Thymus (tissue), 11 donors: ENCODE data around the gene TAL1. TPM values are rescaled to one million over a fixed set of nuclear protein-coding genes. Genes with fewer than 3 reads are reported as not detected.
"Not testable (repeated sequence)": the region's sequence is repeated elsewhere in the genome, so short reads cannot be mapped to it uniquely, and the experiment has no call there.

ENCODE experiments used
- DNase-seq, 9 donors: peaks; one replicate each; pipeline ENCODE4 v3.0.0-alpha.2; 2013; ENCODE audit warnings: low spot score in 9 of 9, low read depth in 6 of 9, missing footprints in 1 of 9
- H3K27ac ChIP-seq, 2 donors: one replicate each; pipeline ENCODE4 v1.5.1; 2013; ENCODE audit warnings: control low read depth in 1 of 2, low read depth in 1 of 2, low read length in 1 of 2, mild to moderate bottlenecking in 1 of 2, moderate library complexity in 1 of 2
- H3K27me3 ChIP-seq, 2 donors: one replicate each; pipeline ENCODE4 v1.5.1; 2013; ENCODE audit warnings: low read length in 1 of 2; ENCODE audit not compliant: control insufficient read depth in 2 of 2, insufficient read depth in 1 of 2
- H3K36me3 ChIP-seq, 2 donors: one replicate each; pipeline ENCODE4 v1.5.1; 2013; ENCODE audit warnings: low read length in 1 of 2, mild to moderate bottlenecking in 1 of 2, moderate library complexity in 1 of 2; ENCODE audit not compliant: control insufficient read depth in 2 of 2, insufficient read depth in 2 of 2
- H3K4me1 ChIP-seq, 2 donors: one replicate each; pipeline ENCODE4 v1.5.1; 2013; ENCODE audit warnings: low read length in 2 of 2; ENCODE audit not compliant: control insufficient read depth in 2 of 2, insufficient read depth in 2 of 2
- H3K4me3 ChIP-seq, 2 donors: one replicate each; pipeline ENCODE4 v1.5.1; 2013; ENCODE audit warnings: low read length in 2 of 2, control low read depth in 1 of 2, mild to moderate bottlenecking in 1 of 2
- H3K9me3 ChIP-seq, 2 donors: one replicate each; pipeline ENCODE4 v1.5.1; 2013; ENCODE audit warnings: low read length in 1 of 2, mild to moderate bottlenecking in 1 of 2; ENCODE audit not compliant: control insufficient read depth in 2 of 2, insufficient read depth in 1 of 2
- WGBS: extraction: QIAGEN DNeasy Blood & Tissue Kit; methylation state at CpG from one replicate; pipeline ENCODE4 v1.1.7; 2013; 5-methylcytosine and 5-hydroxymethylcytosine counted together
- polyA plus RNA-seq: library from polyadenylated mRNA; stranded (reverse); fragments of 200-250 nt; gene quantifications from one replicate; pipeline ENCODE4 v1.2.3, GENCODE V29; 2013
- total RNA-seq: library from RNA; stranded (reverse); fragments of 120-200 nt; gene quantifications from one replicate; pipeline ENCODE4 v1.2.4, GENCODE V29; 2013
- donor health status: healthy.

TAL1 gene
- total and polyA plus RNA-seq, 2 donors, result 1.5 to 2.7 TPM

GRCh38 chr1:47209091-47209490 is 22.9 kb downstream of the TAL1 start:
- peaks cover 0 to 10% of the 10 kb centered on the region in 2 donors for H3K27me3 ChIP-seq
- DNase-seq, result no peak

GRCh38 chr1:47208374-47208850 is 23.6 kb downstream of the TAL1 start:
- peaks cover 0 to 10% of the 10 kb centered on the region in 2 donors for H3K27me3 ChIP-seq
- no peak for DNase-seq
- 94% methylated on average over 11 of the region's 11 CpGs for WGBS
- no peaks in the 10 kb centered on the region for H3K4me1 ChIP-seq
- no peak overlapping the region for H3K4me3 ChIP-seq
- H3K9me3 ChIP-seq, result no peaks in the 10 kb centered on the region
- H3K36me3 ChIP-seq, result no peaks in the 10 kb centered on the region
- H3K27ac ChIP-seq, result no peak overlapping the region

More at GRCh38 chr1:47209091-47209490, 22.9 kb downstream of the TAL1 start:
- H3K36me3 ChIP-seq, result no peaks in the 10 kb centered on the region
- WGBS, result 95% methylated on average over 8 of the region's 8 CpGs
- no peak overlapping the region for H3K27ac ChIP-seq
- no peaks in the 10 kb centered on the region for H3K9me3 ChIP-seq
- no peak overlapping the region for H3K4me3 ChIP-seq
- no peaks in the 10 kb centered on the region for H3K4me1 ChIP-seq

- peaks cover 0 to 10% of the 10 kb centered on the region in 2 donors for H3K27me3 ChIP-seq
- H3K27ac ChIP-seq, result no peak overlapping the region
- no peaks in the 10 kb centered on the region for H3K4me1 ChIP-seq
- WGBS, result 90% methylated on average over 8 of the region's 8 CpGs
- no peaks in the 10 kb centered on the region for H3K9me3 ChIP-seq
- H3K36me3 ChIP-seq, result no peaks in the 10 kb centered on the region
- H3K4me3 ChIP-seq, result no peak overlapping the region
- DNase-seq, result no peak
Observed at GRCh38 chr1:47207803-47208373, 24.1 kb downstream of the TAL1 start.

GRCh38 chr1:47205918-47206317 is 26.1 kb downstream of the TAL1 start:
- Histone ChIP-seq H3K9me3 (no peaks in the 10 kb centered on the region), H3K36me3 (no peaks in the 10 kb centered on the region), H3K27me3 (peaks cover 0 to 7% of the 10 kb centered on the region in 2 donors), H3K27ac (no peak overlapping the region), H3K4me1 (no peaks in the 10 kb centered on the region), H3K4me3 (no peak overlapping the region)
- 96% methylated on average over 5 of the region's 5 CpGs for WGBS
- DNase-seq, result no peak

- H3K27ac ChIP-seq, H3K36me3 ChIP-seq, H3K9me3 ChIP-seq, H3K4me3 ChIP-seq, H3K4me1 ChIP-seq, DNase-seq: not testable (repeated sequence)
- H3K27me3 ChIP-seq, result peaks cover 0 to 11% of the 10 kb centered on the region in 2 donors
- 8% methylated on average over 2 of the region's 2 CpGs for WGBS
Observed at GRCh38 chr1:47203504-47203903, 28.5 kb downstream of the TAL1 start.

GRCh38 chr1:47201179-47201578 is 30.8 kb downstream of the TAL1 start:
- Histone ChIP-seq H3K27me3 (peaks cover 0 to 9% of the 10 kb centered on the region in 2 donors), H3K27ac (no peak overlapping the region), H3K4me1 (no peaks in the 10 kb centered on the region), H3K4me3 (no peak overlapping the region), H3K9me3 (no peaks in the 10 kb centered on the region), H3K36me3 (no peaks in the 10 kb centered on the region)
- WGBS, result 84% methylated on average over 4 of the region's 4 CpGs
- DNase-seq, result no peak

- WGBS, result 94% methylated on average over 4 of the region's 4 CpGs
- no peaks in the 10 kb centered on the region for H3K36me3 ChIP-seq
- DNase-seq, result no peak
- no peak overlapping the region for H3K27ac ChIP-seq
- no peak overlapping the region for H3K4me3 ChIP-seq
- H3K27me3 ChIP-seq, result peaks cover 0 to 6% of the 10 kb centered on the region in 2 donors
- H3K4me1 ChIP-seq, result no peaks in the 10 kb centered on the region
- H3K9me3 ChIP-seq, result no peaks in the 10 kb centered on the region
Observed at GRCh38 chr1:47198214-47198613, 33.8 kb downstream of the TAL1 start.

GRCh38 chr1:47196622-47197021 is 35.4 kb downstream of the TAL1 start:
- 93% methylated on average over 3 of the region's 3 CpGs for WGBS
- H3K4me3 ChIP-seq, result no peak overlapping the region
- no peaks in the 10 kb centered on the region for H3K4me1 ChIP-seq
- H3K27ac ChIP-seq, result no peak overlapping the region
- no peak for DNase-seq
- H3K36me3 ChIP-seq, result no peaks in the 10 kb centered on the region
- H3K9me3 ChIP-seq, result no peaks in the 10 kb centered on the region
- peaks cover 0 to 6% of the 10 kb centered on the region in 2 donors for H3K27me3 ChIP-seq

GRCh38 chr1:47195981-47196380 is 36.0 kb downstream of the TAL1 start:
- 87% methylated on average over 9 of the region's 9 CpGs for WGBS
- DNase-seq, result not testable (repeated sequence)

More at GRCh38 chr1:47195981-47196380, 36.0 kb downstream of the TAL1 start:
- H3K27me3 ChIP-seq, H3K4me3 ChIP-seq, H3K4me1 ChIP-seq, H3K36me3 ChIP-seq, H3K9me3 ChIP-seq, H3K27ac ChIP-seq: not testable (repeated sequence)
